H4 (cell line): ENCODE data around the gene GLP2R. TPM values are rescaled to one million over a fixed set of nuclear protein-coding genes. Genes with fewer than 3 reads are reported as not detected.
"Not testable (repeated sequence)": the region's sequence is repeated elsewhere in the genome, so short reads cannot be mapped to it uniquely, and the experiment has no call there.

Experiments used
- DNase-seq: peaks from one replicate; pipeline ENCODE4 v3.0.0-alpha.2; 2015; ENCODE audit warnings: low spot score
- total RNA-seq: library from RNA; depleted of rRNA; stranded (reverse); fragments of >200 nt; shearing (Covaris generic); gene quantifications from 2 replicates; pipeline ENCODE4 v1.2.3, GENCODE V29; 2014

The GLP2R gene
- total RNA-seq, 1 experiment from 2014 or later = 1.3 TPM

DNA sequence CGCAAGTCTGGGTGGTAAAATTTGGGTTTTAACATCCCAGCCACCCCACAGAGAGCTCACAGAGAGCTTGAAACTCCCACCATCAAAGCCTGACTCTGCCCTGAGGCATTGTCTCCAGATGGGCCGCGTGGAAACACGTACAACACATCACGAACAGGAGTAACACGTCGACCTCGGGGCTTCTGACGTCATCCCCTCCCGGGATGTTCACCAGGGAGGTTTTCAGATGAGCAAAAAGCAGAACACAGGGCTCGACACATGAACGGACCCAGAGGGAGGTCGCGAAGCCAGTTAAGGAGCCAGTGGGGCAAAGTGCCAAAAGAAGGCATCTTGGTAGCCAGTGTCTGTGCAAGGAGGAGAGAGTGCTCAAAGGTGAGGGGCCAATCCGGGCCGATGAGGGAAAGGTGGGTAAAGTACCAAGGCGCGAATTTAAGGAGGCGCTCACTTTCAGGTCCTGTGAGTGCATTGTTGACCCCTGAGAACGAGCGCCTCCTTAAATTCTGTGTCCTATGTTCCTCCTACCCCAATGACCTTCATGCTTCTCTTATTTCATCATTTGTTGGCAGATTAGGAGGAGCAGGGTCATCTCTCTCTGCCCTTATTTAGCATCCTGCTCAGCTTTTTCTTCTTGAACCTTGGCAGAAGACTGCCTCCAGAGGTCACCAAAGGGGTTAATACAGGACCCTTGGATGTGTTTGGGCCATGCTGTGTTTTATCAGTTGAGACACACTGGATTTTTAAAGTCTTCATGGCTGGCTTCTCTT, 73.7 kb downstream of the GLP2R start:
- no peak for DNase-seq

DNA sequence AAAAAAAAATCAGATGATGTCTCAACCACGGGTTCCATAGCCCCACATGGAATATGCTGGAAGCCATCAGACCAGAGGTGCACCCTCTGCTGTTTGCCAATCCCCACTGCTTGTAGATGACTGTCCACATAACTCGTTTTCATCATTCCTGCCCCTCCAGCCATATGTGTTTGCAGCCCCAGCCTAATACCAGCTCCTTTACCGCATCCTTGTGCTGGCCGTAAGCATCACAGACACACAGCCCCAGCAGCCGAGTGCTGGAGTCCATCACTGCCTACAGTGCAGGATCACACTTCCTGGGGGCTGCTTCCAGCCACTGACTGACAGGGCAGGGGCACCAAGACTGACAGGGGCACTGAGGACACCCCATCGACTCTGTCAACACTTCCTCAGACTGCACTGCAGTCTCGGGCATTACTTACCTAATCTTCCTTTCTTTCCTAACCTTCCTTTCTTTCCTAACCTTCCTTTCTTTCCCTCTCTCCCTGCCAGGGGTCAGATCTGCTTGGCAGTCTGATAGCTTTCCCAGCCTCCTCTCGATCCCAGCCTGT, 74.4 kb downstream of the GLP2R start:
- DNase-seq = no peak

- no peak for DNase-seq
Observed at GRCh38 chr17:9900784-9901183, 75.1 kb downstream of the GLP2R start.

- DNase-seq = no peak
Observed at GRCh38 chr17:9902120-9902519, 76.4 kb downstream of the GLP2R start.

- DNase-seq = no peak
Observed at GRCh38 chr17:9904277-9905077, 78.8 kb downstream of the GLP2R start.

DNA sequence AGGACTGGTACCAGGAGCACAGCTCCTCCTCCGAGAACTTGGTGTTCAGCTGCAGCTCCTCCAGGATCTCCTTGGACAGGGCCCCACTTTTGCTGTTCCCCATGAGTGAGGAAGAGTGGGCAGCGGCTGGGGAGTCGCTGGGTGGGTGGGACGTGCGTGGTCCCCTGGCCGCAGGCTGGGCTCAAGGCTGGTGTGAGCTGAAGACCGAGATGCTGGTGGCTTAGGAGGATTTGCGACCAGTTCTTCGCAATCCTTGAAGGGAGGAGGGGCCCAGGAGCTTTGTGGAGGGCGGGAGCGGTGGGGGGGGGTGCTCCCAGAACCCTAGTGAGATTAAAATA, 79.3 kb downstream of the GLP2R start, which contains the start of gene RCVRN:
TSS of gene RCVRN (minus strand) at position 194 of the 338 bp plus-strand sequence. CDS start at position 103, 91 bp downstream.
- no peak for DNase-seq

DNA sequence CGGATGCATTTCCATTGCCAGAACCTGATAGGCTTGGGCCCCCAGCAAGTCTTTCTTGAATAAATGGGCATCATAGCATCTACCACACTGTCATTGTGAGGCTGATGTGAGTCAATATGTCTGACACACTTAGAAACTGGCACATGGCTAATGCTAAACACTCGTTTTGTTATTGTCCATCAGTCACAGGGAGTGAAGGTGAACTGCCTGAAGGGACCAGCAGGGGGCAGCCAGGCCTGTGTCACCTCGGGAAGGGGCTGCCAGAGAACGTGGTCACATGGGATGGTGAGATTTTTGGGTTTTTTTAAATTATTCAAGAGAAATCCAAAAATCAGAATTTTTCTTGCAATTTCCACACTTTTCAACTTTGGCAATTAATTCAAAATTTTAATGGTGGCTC, 80.2 kb downstream of the GLP2R start:
- DNase-seq = peak; percentile 33

DNA sequence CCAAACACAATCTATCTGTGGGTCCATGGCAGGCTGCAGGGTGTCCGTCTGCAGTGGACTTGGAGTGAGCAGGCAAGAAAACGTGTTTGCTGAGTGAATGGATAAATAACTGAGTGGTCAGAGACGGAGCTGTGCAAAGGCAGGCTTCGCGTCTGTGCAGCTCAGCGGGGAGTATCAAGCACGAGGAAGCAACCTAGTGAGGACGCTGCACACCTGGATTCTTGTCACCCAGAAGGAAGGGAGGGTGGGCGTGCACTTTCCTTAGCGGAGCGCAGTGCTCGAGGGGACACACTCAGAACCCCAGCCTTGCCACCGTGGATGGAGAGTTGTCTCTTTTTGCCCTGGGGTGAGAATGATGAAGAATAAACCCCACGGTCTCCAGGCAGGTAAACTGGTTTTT, 80.9 kb downstream of the GLP2R start:
- no peak for DNase-seq

GRCh38 chr17:9907131-9907530, 81.4 kb downstream of the GLP2R start:
- DNase-seq = no peak

GRCh38 chr17:9907883-9908648, 82.3 kb downstream of the GLP2R start:
- peak; percentile 63 for DNase-seq

DNA sequence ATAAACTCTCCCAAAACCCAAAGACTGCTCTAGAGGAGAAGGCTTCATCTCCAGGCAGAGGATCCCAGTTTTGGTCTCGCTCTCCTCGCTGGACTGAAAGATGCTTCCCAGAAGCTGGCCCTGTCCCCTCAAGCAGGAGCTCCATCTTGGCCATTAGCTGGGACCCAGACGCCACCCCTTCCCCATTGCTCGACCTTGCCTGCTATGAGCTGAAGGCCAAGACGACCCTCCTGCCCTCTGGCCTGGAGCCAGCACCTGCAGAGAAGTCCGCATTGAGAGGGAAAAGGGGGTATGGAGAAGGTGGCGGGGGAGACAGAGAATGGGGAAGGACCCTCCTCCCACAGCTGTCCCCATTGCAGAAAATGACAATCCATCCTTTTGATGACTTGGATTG, 82.9 kb downstream of the GLP2R start:
- DNase-seq = no peak

DNA sequence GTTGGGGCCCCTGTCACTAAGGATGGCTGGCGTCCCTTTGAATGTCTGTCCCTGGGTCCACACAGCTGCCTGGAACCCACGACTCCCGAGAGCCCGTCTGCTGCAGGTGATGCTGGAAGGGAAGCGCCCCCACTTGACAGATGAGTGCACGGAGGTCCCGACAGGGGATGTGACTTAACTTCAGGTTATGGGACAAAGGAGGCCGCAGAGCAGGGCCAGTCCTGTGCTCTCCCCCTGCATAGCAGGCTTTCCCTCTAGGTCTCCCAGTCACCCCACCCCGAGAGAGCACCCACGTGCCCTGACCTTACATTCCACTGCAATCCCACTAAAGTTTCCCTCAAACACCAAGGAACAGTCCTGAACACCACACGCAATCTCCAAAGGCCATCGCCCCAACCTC, 85.4 kb downstream of the GLP2R start:
- no peak for DNase-seq

GRCh38 chr17:9912121-9913099, 86.7 kb downstream of the GLP2R start:
- no peak for DNase-seq

GRCh38 chr17:9913476-9913875, 87.8 kb downstream of the GLP2R start:
- DNase-seq = no peak

DNA sequence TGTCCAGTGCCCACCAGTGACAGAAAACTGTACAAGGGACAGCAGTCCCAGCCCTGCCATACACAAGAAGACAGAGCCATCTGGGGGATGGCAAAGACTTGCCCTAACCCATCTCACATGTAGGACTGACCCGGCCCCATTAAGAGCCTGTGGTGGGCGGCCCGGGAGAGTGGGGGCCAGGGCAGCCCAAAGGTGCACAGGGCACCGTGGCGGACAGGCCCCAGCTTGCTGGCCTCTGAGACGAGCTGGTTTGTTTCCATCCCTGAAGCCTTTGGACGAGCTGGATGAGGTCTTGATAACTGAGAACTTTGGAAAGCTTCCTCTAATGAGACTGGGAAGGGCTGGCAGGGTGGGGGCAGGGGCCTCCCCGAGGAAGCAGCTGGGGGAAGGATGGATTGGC, 90.4 kb downstream of the GLP2R start:
- no peak for DNase-seq

- no peak for DNase-seq
Observed at GRCh38 chr17:9917131-9917530, 91.4 kb downstream of the GLP2R start.

- no peak for DNase-seq
Observed at GRCh38 chr17:9917801-9918200, 92.1 kb downstream of the GLP2R start.

DNA sequence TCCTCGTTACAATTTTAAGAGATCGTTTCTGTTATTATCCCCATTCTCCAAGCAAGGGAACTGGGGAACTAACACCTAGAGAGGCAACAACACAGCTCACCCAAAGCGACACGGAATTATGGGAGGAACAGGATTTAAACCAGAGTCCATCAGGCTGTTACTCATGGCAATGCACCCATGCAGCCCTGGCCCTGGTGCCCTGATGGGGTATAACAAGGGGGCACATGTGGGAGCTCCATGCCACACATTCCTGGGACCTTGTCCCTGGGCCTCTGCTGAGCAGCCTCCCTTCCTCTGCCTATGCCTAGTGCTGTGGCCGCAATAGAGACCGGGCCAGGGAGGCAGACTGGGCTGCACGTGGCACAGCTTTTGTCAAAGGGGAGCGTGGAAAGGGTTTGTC, 92.6 kb downstream of the GLP2R start:
- no peak for DNase-seq

- DNase-seq = no peak
Observed at GRCh38 chr17:9918804-9919352, 93.2 kb downstream of the GLP2R start.

DNA sequence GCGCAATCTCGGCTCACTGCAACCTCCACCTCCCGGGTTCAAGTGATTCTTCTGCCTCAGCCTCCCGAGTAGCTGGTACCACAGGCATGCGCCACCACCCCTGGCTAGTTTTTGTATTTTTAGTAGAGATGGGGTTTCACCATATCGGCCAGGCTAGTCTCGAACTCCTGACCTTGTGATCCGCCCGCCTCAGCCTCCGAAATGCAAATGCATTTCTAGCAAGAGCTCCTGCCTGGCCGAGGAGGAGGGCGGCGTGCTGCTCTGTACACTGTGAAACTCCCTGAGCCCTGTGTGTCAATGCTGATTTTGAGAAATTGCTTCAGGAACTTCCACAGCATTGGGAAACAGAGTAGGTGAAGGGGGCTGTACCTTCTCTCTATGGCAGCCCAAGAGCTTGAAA, 95.5 kb downstream of the GLP2R start:
- not testable (repeated sequence) for DNase-seq
